Measurements from ENCODE around the gene HMGN3.

Gene HMGN3

DNA sequence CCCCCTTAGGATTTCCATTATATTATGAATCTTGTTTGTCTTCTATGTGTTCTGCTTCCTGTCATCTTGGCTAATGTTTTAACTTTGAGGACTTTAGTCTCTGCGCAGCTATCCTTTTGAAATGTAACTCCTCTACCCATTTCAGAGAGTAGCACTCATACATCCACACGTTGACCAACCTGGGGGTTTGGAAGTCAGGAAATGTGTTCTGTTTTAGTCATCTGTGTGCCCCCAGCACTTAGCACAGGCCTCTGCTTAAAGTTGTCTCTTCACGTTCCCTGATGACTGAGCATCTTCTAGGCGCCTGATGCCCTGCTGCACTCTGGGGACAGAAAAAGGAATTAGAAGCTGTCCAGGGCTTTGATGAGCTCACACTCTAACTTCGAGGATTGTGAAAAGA lies 47.9 kb downstream of the HMGN3 start:
- DNase-seq (ENCODE audit: low read depth in 2 of 3, low spot score in 2 of 3): no peak

DNA sequence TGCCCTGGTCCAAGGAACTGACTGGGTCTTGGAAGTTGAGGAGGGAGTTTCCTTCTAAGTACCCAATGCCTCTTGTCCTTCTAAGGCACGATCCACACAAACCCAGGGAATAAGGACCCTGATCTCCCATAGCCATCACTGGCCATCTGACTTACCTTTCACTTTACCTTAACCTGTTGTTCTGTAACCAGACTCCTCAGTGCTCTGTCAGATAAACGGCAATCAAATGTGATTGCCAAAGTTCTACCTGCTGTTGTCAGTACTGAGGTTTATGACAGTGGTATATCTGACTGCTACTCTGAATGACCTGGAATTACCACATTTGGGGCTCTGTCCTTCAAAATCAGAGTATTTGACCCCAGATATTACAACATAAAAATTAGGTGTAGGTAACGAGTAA lies 49.8 kb downstream of the HMGN3 start:
- no peak for DNase-seq (ENCODE audit: low read depth in 2 of 3, low spot score in 2 of 3)

DNA sequence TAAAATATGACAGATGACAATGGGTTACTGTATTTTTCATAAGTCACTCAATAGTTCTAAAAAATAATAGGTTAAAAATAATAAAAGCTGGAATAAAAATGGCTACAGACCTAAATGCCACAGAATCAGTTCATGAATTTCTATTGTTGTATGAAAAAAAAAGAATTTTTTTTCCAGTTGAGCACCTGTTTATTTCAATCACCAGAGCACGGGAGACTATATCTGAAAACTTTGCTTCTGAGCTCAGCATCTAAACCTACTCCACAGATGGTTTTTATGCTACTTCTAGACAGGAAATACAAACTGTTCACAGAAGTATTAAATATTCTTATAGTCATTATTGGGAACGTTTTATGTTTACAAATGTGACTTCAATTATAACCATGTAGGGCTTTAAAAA lies 50.4 kb downstream of the HMGN3 start:
- DNase-seq (ENCODE audit: low read depth in 2 of 3, low spot score in 2 of 3): no peak

DNA sequence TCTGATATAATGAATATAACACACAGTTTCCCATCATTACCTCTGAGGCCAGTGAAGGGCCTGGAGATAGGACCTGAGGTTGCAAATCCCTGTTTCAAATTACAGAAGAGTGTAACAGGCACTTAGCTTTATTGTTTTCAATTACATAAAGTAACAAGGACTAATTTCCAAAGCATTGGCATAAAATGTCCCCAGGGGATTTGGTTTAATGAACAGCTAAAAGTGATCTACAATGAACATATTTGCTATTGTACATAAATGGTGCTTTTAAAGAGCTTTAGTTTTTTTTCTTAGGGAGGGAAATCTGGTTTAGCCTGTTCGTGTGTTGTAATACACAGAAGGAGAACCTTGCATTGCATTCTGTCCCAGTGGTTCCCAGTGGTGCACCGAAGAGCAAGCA lies 54.4 kb downstream of the HMGN3 start:
- no peak for DNase-seq (ENCODE audit: low read depth in 2 of 3, low spot score in 2 of 3)

DNA sequence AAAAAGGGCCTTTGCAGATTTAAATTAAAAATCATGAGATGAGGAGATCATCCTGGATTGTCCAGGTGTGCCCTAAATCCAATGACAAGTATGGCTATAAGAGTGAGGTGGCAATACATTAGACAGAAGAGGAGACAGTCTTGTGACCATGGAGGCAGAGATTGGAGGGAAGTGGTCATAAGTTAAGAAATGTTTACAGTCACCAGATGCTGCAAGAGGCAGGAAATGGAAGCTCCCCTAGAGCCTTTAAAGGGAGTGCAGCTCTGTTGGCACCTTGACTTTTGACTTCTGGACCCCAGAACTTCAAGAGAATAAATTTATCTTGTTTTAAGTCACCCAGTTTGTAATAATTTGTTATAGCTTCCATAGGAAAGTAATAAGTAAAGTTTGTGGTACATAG lies 61.1 kb downstream of the HMGN3 start:
- no peak for DNase-seq (ENCODE audit: low read depth in 2 of 3, low spot score in 2 of 3)

DNA sequence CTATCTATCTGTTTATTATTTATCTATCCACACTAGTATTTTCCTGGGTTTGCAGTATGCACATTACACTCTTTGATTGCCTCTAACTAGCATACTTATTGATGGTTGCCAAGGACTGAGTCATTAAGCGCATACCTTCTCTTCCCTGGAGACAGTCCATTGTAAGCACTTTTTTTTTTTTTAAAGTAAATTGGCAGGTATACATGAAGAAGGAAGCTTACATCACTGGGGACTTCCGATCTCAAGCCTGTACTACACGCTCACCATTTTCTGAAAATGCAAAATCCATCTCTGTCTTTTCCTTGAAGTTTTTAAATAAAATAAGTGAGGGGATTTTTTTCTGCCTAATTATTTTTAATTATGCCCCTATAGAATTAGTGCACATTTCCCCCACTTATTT lies 63.5 kb downstream of the HMGN3 start:
- DNase-seq (ENCODE audit: low read depth in 2 of 3, low spot score in 2 of 3): no peak

DNA sequence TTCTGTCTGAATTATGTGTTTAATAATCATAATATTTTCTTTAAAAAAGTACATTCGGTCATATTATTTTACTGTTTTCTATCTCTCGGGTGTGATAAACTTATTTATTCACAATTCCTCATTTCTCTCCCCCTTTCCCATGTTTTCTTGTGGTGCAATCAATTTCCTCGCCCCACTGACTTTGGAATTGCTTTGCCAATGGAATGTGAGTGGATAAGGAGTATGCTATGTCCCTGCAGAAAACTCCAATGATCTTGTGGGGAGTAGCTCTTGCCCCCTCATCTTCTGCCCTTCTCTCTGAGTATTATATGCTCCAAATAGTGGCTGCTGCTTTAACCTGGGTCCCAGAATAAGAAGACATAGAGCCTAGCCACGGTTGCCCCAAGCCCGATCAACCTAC lies 64.1 kb downstream of the HMGN3 start:
- no peak for DNase-seq (ENCODE audit: low read depth in 2 of 3, low spot score in 2 of 3)

DNA sequence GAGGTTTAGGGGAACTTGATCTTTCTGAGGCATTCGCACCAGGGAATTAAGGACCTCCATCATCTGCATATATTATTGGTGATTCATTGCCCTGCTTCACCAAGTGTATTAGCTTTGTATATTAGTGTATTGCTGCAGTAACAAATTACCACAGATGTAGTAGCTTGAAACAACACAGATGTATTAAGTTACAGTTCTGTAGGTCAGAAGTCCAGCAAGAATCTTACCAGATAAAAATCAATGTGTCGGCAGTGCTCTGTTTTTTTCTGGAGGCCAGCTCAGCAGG lies 65.8 kb downstream of the HMGN3 start:
- DNase-seq (ENCODE audit: low read depth in 2 of 3, low spot score in 2 of 3): no peak

DNA sequence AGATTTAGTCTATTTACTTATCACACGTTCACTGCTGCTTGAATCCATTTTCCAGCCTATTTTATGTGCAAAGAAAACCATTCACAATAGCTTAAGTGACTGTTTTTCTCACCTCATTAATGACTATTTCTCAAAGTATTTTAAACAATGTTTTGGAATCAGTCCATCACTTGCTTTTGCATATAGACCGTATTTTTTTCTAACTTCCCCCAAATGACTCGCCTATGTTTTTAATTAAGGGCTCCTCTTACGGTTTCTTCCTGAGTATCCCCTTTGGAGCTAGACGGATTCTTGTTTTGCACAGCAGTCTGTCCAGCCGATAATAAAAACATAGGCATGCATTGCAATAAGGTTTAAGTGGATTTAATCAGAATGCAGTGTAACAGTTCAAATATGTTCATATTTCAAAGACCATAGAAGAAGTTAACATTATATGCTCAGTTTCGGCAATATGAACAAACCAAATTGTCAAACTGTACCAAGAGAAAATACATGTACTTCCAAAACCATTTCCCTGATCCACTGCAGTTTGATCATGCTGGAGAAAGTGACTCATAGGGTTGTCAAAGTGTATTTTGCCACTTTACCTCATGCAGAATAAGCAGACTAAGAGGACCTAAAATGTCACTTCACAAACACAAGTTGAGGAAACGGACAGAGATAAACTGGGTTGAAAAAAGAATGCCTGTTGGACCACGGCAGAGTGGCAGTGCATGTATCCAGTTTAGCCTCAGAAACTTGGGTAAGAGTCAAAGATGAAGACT lies 66.4 kb downstream of the HMGN3 start:
- DNase-seq (ENCODE audit: low read depth in 2 of 3, low spot score in 2 of 3): no peak

DNA sequence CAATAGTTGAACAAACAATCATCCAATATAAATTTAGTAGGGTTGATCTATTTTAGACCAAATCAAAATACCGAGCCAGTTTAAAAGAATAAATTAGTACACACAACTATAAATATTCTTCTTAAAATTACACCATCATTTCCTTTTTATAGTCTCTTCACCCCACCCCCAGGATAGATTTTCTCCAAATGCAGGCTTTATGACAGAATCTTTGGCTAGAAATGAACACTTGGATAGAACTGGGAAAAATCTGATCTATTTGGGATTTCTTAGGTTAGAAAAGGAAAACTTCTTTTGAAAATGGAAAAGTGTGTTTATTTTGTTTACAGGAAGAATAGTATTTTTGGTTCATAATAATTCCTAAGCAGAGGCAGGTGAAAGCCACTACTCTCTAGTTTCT lies 74.6 kb downstream of the HMGN3 start:
- DNase-seq (ENCODE audit: low read depth in 2 of 3, low spot score in 2 of 3): no peak

DNA sequence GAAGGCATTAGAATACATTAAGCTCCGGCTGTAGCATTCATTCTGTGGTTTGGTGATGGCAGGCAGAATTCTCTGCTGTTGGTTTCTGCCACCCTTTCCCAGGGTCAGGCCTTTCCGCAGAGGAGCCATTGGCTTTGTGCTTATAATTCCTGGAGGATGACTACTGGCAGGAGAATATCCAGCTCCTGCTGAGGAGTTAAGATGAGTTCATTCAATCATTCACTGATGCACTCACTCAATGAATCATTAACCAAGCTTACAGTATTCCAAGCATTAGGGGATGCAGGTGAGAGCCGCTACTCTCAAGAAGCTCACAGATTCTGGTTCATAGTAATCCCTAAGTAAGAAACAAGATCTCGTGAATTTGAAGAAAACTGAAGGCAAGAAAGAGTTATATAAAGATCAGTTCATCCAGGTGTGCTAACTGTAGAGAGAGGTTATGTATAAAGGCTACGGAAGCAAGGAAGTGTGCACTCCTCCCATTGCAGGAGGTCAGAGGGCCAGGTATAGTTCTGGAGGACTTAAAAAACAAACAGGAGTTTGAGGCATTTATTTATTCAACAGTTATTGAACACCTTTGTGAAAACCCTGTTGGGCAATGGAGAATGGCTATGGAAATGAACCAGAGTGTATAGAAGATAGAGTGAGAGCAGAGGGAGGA lies 75.5 kb downstream of the HMGN3 start:
- no peak for DNase-seq (ENCODE audit: low read depth in 2 of 3, low spot score in 2 of 3)

DNA sequence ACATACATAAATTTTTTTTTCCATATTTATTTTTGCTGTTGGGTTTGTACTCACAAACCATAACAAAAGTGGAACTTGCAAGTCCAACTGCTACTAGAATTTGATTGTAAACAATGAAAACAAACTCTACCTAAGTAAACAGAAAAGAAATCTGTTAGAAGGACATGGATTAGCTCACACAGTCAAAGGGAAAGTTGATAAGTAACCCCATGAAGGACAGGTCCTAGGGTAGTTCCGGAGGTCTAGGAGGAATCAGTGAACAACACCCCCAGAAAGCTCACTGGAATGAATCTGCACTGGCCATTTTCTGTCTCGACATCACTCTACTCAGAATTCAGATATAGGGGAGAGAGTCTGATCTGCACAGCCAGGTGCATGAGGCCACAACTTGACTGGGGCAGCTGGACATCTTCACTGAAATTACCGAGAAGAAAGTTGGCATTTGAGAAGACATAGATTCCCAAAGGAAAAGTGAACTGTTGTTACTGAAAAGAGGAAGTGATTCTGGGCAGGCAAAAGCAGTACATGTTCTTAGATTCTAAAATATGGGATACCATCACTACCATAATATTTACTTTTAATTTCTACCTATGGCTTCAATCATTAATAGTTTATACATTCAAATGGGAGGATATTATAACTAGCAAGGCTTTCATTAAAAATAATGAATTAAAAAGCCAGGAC lies 76.4 kb downstream of the HMGN3 start:
- no peak for DNase-seq (ENCODE audit: low read depth in 2 of 3, low spot score in 2 of 3)

DNA sequence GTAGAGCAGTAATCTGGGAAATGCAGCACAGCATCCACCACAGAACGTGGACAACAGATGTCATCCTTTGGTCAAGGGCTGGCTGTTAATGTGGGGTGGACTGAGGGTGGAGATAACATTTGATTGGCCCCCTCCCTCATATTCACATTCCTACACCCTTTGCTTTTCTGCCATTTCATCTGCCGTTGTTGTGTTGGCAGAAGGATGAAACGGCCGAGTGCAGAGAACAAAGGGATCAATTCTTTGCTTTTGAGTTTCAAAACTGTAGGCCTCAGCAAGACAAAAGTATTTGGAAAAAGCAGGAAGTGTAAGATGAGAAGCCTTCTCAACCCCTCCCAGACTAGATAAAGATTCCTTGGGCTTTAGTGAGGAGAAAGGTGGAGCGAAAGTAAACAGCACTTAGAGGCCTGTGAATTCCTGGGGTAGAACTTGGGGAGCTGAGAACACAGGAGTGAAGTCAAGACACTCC lies 82.2 kb downstream of the HMGN3 start:
- no peak for DNase-seq (ENCODE audit: low read depth in 2 of 3, low spot score in 2 of 3)
